GM19035 (cell line): ENCODE data around the gene FBXL4.

Experiments
- ATAC-seq: cut with Tn5 transposase; IDR thresholded peaks from one replicate; pipeline ENCODE4 v1.9.1; 2021; ENCODE audit not compliant: unreplicated experiment

Gene FBXL4

DNA sequence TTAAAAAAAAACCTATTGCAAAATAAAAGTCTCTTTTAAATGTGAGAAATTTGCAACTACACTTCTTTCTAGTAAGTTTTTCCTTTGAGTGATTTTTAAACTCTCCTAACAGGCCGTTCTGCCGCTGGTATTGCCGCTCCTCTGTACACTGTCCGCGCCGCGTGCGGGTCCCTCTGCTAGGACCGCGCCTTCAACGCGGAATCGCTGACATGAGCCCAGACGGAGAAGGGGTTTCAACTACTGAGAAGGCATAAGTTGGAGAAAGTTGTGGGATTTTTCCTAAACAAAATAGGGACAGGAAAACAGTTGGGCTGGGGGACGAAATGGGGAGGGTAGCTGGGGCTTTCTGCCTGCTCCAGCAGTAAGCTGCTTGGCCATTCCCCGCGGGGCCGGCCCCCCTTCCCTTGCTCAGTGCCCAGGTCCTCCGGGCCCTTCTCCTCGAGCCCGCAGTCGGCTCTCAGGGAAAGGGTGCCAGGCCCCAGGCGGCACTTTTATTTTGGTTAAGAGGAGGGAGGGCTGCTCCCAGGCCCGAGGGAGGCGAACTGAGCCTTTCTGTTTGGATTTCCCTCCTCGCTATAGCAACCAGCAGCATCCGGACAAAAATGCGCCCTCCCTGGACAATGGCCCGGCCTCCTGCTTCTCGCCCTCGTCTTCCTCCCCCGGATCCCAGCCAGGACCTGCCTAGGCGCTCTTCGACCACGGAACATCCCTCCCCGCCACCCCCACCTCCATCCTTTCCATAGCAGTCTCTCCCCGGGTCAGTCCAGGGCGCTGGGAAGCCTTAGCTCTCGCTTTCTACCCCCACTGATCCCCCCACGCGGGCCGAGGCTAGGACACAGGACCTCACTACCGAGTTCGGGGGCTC is 120.2 kb downstream of the FBXL4 start:
- ATAC-seq = no peak

DNA sequence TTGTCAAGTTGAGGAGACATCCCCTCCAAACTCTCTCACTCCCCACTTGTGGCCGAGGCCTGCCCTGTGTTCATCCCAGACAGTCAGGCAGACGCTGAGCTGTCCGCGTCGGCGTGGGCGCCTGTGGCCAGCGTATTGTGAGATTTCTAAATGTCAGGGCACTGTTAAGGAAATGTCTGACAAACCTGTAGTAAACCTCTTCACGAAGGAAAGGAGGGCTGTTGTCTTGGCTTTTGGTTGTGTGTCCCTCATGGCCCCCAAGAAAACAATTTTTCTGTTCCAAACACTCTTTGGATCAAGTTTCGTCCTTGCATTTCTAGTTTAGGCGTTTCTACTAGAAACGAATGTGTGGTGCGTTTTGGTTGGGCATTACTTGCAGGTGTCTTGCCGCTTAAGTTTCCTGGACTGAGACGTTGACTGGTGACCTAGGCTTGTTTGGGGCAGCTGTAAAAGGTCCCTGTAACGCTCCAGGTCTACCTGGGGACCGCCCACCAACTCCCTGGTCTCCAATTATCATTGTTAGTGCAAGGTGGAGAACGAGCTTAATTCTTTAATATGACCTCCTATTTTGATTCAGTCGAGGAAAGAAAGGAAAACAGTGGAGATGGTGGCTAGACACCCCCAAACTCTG is 122.0 kb downstream of the FBXL4 start:
- no peak for ATAC-seq

DNA sequence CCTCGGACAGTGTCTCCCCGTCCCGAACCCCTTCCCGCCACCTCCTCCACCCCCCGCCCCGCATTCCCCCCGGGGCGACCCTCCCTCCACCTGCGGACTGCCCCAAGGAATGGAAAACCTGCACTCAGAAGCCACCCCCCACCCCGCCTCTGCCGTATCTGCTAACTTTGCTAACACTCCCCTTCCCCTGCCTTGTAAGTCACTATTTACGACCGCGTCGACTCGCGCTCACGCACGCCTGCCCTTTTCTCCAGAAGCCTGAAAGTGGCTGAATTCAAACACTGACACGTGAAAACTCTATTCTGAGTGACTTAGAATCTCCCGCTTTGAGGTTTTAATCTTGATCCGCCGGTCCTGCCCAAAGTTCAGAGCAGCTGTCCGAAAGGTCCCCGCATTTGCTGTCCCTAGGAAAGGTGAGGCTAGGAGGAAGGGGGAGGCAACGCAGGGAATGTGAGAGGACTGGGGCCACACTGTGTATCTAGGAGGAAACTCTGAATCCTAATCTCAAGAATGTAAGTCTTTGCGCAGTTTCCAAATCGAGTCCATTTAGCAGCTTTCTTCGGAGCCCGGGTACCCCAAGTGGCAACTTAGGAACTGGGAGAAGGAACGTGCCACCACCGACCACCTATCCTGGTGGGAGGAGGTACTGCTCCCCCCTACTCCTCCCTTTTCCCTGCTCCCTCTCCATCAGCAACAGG is 122.7 kb downstream of the FBXL4 start:
- no peak for ATAC-seq

DNA sequence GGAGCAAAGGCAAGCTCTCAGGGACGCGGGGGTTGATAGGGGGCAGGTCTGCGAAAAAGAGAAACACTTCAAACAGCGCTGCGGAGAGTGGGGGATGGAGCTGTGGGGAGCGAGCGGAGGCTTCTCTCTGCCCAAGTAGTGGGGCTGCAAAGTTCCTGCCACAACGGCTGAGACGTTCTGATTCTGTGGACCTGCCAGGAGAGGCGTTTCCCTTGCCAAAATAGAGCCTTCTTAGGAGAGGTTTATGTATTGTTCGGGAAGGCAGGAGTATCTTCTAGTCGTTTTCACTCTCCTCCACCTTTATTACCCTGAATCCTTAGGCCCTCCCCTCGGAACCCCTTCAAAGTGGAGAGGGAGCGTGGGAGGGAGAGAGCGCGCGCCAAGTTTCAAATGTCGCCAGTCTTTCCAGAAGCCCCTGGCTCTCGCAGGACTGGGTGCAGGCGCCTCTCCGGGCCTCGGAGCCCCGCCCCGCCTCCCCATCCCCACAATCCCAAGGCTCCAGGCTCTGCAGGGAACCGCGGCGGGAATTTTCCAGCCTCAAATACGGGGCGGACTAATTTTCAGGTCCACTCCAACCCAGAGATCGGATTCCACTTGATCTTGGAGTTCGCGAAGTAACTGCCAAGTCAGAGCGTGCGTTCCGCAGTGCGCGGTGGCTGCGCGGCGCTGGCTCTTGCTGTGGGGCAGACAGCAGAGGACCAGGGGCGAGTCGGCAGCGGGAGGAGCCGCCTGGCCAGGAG is 123.4 kb downstream of the FBXL4 start:
- ATAC-seq = no peak

DNA sequence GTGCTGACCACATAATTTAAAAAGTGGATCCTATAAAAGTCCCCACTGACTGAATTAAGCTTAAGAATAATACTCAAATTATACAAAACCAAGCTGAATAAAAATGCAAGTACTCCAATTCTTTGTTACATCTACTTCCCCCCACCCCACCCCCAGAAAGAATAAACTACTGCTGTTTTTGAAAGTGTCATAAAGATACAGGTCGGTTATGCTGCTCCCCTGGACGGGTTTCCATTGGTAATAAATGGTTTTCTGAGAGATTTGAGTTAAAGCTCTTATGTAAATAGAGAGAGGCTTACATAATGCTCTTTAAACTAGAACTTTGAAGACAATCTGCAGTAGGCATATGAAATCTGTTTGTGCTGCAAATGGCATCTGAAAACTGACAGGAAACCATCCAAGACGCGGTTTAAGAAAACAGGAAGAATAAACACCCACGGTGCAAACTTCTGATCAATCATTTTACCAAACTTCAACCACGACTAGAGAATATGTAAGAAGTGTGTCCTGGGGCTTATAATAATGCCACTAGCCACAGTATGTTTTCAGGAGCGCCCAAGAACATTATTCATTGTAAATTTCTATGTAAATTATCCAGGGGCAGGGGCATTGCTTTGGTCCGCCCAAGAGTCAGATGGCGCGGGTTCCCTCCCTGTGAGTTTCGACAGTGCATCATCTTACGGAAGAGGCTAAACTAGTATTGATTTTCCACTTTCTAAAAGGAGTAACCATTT is 124.2 kb downstream of the FBXL4 start:
- no peak for ATAC-seq

DNA sequence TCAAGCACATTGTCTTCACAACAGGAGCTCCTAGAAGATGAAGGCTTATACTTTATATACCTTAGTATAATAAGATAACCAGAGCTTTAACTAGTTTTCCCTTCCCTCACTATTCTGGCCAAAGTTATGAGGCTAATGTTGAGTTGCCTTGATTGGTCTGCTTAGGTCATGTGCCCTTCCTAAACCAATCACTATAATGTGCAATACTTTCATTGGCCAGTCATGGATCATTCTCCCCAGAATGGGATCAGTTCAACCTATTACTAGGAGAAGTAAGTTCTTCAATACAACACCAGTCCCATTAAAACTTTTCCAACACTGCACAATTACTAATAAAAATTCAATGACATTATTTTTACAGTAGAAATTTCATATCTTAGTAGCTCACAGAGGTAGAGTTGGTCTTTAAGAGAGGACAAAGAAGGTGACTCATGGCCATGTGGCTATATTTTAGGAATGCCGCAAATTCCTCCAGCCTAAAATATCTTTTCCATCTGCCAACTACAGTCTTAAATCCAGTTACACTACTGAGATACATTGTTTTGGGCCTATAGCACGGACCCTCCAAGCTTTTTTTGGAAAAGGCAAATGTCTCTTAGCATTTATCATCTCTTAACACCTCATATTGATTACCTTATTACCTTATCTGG is 125.9 kb downstream of the FBXL4 start:
- no peak for ATAC-seq
